CD4-positive, alpha-beta T cell treated with Interferon gamma for 1 hour (primary cell): ENCODE measurements around the gene LIPF.
"Not testable (repeated sequence)": the region's sequence is repeated elsewhere in the genome, so short reads cannot be mapped to it uniquely, and the experiment has no call there.

Experiments
- DNase-seq: peaks from one replicate; pipeline ENCODE4 v3.0.0-alpha.2; 2020

LIPF gene, protein sequence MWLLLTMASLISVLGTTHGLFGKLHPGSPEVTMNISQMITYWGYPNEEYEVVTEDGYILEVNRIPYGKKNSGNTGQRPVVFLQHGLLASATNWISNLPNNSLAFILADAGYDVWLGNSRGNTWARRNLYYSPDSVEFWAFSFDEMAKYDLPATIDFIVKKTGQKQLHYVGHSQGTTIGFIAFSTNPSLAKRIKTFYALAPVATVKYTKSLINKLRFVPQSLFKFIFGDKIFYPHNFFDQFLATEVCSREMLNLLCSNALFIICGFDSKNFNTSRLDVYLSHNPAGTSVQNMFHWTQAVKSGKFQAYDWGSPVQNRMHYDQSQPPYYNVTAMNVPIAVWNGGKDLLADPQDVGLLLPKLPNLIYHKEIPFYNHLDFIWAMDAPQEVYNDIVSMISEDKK

GRCh38 chr10:88664142-88664541 lies at the start of gene LIPF:
LIPF (plus strand) TSS chr10:88664442; CDS start chr10:88667298, 2,856 bp downstream.
- no peak for DNase-seq

DNA sequence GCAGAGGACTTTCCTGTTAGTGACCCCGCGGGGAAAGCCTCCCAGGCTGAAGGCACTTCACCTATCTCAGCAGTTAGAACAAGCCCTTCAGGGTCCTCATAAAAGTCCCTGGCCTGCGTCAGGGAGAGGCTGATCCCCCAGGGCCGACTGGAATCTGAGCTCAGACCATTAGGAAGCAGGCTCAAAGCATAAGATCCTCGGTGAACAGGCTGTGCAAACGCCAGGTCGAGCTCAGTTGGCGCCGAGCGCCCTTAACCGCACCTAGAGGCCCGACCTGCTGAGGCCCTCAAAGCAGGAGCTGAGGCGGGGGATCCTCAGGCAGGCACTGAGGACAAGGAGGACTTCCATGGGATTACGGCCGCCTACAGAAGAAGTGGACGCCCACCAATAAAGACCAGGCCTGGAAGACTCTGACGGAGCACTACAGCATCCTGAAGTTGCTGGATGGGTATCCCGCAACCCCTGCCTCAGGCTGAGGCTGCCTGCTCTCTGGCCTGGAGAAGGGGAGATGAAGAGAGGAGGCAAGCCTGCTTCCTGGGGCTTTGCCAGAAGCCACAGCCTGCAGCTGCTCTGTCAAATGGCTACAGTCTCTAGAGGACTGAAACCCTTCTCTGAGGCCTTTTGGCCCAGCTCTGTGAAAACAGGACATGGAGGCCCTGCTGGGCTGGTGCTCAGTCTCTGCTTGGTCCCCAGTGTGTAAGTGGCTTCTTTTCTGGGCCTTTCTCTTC lies 47.8 kb upstream of the LIPF start:
- no peak for DNase-seq

- no peak for DNase-seq
Measured at GRCh38 chr10:88617772-88618300, 46.4 kb upstream of the LIPF start.

GRCh38 chr10:88618496-88618895 lies 45.7 kb upstream of the LIPF start:
- no peak for DNase-seq

DNA sequence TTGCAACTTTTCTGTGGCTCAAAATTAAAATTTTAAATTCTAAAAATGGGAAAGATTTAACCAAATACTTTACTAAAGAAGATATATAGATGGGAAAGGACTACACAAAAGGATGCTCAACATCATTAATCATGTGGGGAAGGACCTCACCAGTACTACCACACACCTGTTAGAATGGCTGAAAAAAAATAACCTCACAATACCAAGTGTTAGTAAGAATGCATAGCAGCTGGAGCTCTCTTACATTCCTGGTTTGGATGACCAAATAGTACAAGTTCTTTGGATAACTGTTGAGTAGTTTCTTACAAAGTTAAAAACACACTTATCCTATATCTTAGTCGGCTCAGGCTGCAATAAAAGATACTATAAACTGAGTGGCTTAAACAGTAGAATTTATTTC lies 43.8 kb upstream of the LIPF start:
- DNase-seq: no peak

DNA sequence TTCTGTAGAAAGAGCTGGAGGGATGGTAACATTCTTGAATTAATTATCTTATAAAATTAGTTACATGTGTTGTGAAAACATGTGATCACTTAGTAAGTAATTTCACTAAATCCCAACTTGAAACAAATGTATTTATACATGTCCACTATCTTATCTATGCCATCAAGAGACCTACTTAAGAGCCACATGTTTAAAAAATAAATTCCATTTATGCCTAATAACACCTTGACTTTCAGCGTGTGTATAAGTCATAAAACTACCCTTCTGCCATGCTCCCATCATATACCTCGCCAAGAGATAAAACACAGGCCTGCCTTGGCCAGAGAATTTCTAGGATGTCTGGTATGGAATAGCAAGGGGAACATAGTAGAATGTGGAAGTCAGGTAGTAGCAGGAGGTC lies 40.4 kb upstream of the LIPF start:
- DNase-seq: no peak

DNA sequence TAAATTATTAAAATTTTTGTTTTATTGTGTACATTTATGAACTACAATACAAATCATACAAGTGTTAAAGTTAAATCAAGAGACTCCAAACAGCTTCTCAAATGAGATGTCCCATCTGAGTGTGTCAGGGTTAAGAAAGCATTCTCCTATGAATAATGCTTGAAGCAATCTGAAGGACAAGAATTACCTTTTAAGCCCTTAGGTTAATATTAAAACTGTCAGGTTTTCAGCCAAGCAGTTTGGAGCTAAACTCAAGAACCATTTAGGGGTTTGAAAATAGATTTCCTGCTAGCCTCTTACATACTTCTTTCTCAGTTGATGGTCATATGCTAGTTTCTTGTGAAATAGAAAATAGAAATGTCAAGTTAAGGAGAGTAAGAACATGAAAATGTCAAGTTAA lies 39.4 kb upstream of the LIPF start:
- DNase-seq: no peak

DNA sequence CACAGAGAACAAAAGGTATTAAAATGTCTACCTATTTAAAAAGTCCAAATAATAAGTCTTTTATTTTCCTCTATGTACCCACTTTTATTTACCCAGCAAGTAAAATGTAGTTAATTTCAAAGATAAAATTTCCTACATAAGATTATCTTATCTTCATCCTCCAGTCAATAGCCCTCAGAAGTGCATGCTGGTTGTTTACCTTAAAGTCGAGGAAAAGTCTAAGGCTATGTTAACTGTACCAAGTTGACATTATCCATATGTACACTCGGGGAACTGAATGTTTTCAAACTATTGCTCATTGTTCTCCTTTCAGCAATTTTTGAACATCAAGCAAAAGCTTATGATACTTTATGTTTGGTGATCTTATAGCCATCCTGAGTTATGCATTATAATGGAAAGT lies 24.1 kb upstream of the LIPF start:
- DNase-seq: no peak

DNA sequence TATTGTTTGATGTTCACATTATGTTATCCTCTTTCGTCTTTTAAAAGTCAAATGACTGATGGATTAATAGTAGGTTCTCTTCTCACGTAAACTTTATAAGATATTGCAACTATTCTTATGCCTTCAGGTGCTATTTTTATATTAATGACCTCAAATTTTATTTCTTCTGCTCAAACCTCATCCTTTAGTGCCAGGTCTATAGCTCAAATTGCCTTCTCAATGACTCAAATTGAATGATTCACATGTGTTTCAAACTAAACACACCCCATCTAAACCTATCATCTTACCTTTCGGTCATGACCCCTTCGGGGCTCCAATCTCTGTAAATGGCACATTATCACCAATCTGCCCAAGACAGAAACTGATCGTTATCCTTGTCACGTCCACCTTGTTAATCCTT lies 22.0 kb upstream of the LIPF start:
- DNase-seq: no peak

GRCh38 chr10:88642963-88643362 lies 21.3 kb upstream of the LIPF start:
- DNase-seq: no peak

- no peak for DNase-seq
Measured at GRCh38 chr10:88647061-88647615, 17.1 kb upstream of the LIPF start.

- DNase-seq: no peak
Measured at GRCh38 chr10:88651101-88651551, 13.1 kb upstream of the LIPF start.

DNA sequence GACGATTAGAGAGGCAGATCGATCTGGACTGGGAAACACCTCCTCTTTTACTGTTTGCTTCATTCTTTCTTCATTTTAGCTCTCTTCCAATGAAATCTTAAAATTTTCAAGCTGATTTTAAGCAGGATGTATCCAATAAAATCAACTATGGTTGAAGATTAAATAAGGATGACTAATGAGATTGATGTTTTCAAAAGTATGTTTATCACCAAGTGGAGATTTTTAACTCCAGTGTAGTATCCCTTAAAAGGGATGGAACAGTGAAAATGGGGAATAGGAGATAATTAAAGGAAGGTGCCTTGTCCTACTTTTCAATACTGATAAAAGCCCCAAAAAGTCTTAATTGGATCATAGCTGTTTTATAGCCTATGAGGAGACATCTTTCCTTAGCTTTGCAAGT lies 11.6 kb upstream of the LIPF start:
- DNase-seq: no peak

DNA sequence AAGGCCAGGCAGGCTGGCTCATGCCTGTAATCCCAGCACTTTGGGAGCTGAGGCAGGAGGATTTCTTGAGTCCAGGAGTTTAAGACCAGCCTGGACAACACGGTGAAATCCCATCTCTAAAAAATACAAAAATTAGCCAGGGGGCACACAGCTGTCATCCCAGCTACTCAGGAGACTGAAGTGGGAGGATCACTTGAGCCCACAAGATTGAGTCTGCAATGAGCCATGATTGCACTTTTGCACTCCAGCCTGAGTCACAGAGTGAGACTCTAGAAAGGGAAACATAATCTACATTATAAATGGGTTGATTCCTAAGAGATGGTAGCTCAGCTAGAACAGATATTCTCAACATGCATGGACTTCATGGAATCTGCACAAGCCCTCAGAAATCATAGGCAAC lies 6.3 kb upstream of the LIPF start:
- no peak for DNase-seq

- no peak for DNase-seq
Measured at GRCh38 chr10:88659725-88660597, 4.3 kb upstream of the LIPF start.

DNA sequence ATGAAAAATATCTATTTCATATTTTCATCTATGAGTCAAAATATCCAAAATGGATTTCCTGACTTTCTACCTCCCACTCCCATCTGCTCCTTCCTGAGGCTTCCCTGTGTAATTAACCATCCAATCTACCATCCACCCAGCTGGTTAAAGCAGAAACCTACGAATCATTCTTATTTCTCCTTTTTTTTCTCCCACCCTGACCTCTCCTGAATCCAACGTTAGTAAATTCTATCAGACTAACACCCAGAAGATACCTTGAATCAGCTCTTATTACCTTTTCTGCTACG lies 3.7 kb upstream of the LIPF start:
- DNase-seq: no peak

DNA sequence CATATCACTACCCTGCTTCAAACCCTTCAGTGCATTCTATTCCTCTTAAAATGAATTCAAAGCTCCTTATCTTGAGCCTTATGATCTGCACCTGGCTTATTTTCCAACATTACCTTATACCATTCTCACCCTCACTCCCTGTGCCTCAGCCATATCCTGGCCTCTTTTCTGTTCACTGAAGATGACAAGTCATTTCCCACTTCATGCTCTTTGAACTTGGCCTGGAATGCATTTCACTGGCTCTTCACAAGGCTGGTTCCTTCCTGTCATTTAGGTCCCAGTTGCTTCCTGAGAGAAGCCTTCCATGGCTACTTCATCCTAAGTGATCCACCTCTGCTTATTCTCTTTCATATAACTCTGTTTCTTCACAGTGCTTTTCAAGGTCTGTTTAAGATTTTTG lies 3.2 kb upstream of the LIPF start:
- no peak for DNase-seq

- no peak for DNase-seq
Measured at GRCh38 chr10:88661577-88661976, 2.7 kb upstream of the LIPF start.

DNA sequence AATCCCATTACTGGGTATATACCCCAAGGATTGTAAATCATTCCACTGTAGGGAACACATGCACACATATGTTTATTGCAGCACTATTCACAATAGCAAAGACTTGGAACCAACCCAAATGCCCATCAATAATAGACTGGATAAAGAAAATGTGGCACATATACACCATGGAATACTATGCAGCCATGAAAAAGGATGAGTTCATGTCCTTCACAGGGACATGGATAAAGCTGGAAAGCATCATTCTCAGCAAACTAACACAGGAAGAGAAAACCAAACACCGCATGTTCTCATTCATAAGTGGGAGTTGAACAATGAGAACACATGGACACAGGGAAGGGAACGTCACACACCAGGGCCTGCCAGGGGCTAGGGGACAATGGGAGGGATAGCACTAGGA lies 1.1 kb upstream of the LIPF start:
- DNase-seq: not testable (repeated sequence)

DNA sequence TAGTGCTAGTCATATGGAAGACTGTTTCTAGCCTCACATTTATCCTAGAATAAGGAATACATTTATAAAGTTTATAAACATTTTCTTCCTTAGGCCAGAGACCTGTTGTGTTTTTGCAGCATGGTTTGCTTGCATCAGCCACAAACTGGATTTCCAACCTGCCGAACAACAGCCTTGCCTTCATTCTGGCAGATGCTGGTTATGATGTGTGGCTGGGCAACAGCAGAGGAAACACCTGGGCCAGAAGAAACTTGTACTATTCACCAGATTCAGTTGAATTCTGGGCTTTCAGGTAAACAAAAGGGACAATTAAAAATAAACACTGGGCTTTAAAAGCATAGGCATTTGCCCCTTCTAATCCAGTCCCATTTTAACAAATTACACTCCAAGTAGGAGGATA lies 4.2 kb downstream of the LIPF start:
- no peak for DNase-seq

DNA sequence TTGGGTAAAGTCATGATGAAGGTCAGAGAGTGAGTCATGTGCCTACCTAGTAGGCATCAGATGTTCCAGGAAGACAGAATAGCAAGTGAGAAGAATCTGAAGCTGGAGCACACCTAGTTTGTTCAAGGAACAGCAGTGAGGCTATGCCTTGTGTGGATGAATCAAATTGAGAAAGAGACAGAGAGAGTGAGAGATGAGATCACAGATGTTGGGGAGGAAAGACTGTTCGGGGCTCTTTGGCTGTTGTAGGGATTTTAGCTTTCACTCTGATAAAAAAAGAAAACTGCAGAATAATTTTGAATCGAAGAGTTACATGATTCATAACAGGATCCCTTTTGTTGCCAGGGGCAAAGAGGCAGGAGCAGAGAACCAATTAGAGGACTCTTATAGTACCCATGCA lies 6.3 kb downstream of the LIPF start:
- DNase-seq: no peak

DNA sequence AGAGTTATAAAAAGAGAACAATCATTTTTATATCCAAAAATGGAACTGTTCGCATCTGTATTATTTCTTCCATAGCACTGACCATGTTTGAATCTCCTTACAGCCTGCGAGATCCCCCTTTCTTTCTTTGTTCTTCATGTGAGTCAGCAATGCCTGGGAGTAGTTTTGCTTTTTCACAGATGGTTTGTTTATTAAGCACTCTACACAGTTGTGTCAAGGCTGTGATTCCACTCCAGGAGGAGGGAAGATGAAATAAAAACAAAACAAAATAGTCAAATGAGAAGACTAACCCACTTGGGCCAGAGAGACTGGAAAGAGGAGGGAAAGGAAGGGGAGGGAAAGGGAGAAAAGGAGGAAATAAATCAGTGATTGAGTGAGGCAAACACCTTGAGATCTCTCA lies 7.8 kb downstream of the LIPF start:
- no peak for DNase-seq
